Mammary epithelial cell (primary cell): Measurements from ENCODE around the gene RASAL3.

Experiments used
- CTCF ChIP-seq, 2 donors: IDR thresholded peaks in 1 of 2; conservative IDR thresholded peaks in 1 of 2; 2 replicates each; pipeline ENCODE4 v1.5.1; 2011 to 2012; ENCODE audit warnings: inconsistent platforms in 2 of 2, low read length in 2 of 2, mild to moderate bottlenecking in 2 of 2, control low read depth in 1 of 2, low read depth in 1 of 2; ENCODE audit not compliant: insufficient read depth in 1 of 2; ENCODE audit errors: extremely low read depth in 1 of 2
- EZH2 ChIP-seq: IDR thresholded peaks from 2 replicates; pipeline ENCODE4 v1.6.1; 2012; ENCODE audit warnings: low read length, inconsistent platforms, borderline replicate concordance

- TF ChIP-seq CTCF (conservative IDR thresholded peaks at IDR 0.05 in 1 of 2, IDR thresholded peaks at IDR 0.05 in 1 of 2; ENCODE audit: extremely low read depth in 1 of 2, insufficient read depth in 1 of 2, low read depth in 1 of 2, low read length in 2 of 2) (no peak), EZH2 (no peak)
Observed at GRCh38 chr19:15425321-15425950, 38.9 kb downstream of the RASAL3 start.
